ENCODE data around the gene PIPOX.

Gene PIPOX

GRCh38 chr17:29020576-29020975 is 22.4 kb upstream of the PIPOX start:
- no peak for DNase-seq

GRCh38 chr17:29021226-29021625 is 21.7 kb upstream of the PIPOX start:
- DNase-seq = no peak

GRCh38 chr17:29022074-29022473 is 20.9 kb upstream of the PIPOX start:
- DNase-seq = no peak

GRCh38 chr17:29024316-29024952 is 18.5 kb upstream of the PIPOX start:
- DNase-seq = no peak

DNA sequence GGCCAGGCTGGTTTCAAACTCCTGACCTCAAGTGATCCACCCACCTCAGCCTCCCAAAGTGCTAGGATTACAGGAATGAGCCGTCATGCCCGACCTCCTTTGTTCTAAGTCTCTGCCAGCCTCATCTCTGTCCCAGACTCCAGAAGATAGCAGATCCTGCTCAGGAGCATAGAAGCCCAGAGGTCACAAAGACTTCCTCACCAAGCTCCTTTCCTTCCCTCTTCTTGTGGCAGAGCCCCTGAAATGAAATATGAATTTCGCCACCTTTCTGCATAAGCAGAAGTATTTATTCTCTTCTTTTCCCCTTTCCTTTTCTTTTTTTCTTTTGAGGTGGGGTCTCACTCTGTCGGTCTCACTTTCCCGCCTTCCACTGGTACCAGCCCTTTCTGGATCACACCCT is 11.5 kb upstream of the PIPOX start:
- no peak for DNase-seq

GRCh38 chr17:29032013-29032856 is 10.7 kb upstream of the PIPOX start:
- DNase-seq = no peak

DNA sequence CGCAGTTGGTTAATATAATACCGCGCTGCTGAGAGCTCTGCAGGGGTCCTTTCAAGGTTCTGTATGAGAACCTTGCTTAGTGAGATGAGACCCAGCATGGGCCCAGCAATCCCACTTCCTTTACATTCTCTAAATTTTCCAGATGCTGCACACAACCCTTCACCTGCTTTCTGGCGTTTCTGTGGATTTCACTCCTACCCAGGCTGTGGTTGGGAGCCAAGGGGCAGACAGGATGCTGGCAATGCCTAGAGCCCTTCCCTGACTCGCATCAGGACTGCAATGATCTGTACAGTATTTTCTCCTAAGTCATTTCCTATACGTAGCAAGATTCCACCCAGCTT is 10.1 kb upstream of the PIPOX start:
- DNase-seq = no peak

DNA sequence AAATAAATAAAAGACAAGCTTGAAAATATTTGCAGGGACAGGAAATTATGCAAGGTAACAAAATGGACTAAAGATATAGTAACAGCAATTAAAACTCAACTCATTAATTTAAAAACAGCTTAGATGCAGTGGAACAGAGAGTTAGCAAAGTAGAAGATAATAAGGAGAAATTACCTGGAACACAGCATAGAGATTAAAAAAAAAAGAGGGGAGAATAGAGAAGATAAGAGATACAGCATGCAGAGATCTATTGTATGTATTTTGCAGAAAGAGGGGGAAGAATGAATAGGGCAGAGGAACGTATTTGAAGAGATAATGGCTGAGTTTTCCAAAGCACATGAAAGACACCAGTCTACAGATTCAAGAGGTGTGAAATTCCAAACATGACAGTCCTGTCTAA is 8.4 kb upstream of the PIPOX start:
- DNase-seq = no peak

DNA sequence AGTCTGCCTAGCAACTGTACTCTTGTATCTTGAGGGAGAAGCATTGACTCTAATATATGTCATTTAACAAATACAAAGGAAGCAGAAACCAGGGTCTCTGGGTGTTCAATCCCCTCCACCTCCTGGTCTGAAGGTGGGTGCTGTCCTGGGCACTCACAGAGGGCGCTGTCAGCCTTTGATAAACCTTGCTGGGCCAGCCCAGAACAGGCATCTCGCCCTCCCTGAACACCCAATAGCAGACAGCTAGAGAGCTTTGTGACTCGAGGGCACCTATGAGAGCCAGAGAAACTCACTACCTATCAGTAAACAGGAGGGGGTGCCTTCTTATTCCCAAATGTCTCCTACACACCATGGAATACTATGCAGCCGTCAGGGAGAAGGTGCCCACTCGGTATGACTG is 6.4 kb upstream of the PIPOX start:
- DNase-seq = no peak

- no peak for DNase-seq
Observed at GRCh38 chr17:29037739-29038084, 5.2 kb upstream of the PIPOX start.

GRCh38 chr17:29038085-29038795 is 4.7 kb upstream of the PIPOX start:
- no peak for DNase-seq

- DNase-seq = no peak
Observed at GRCh38 chr17:29039764-29040598, 3.0 kb upstream of the PIPOX start.

DNA sequence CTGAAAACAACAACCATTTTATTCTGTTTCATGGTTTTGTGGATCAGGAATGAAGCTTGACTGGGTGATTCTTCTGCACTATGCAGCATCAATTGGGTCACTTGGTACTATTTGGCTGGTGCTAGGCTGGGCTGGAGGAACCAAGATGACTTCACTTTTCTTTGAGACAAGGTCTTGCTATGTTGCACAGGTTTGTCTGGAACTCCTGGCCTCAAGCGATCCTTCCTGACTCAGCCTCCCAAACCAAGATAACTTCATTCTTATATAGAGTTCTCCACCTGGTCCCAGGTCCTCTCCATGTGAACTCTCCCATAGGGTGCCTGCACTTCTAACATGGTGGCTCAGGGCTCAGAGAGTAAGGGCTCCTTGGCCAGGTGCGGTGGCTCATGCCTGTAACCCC is 1.9 kb upstream of the PIPOX start:
- no peak for DNase-seq

GRCh38 chr17:29041571-29041970 is 1.4 kb upstream of the PIPOX start:
- no peak for DNase-seq

- no peak for DNase-seq
Observed at GRCh38 chr17:29042026-29042678, 789 bp upstream of the PIPOX start.

GRCh38 chr17:29043539-29044145 is 701 bp downstream of the PIPOX start:
- no peak for DNase-seq

DNA sequence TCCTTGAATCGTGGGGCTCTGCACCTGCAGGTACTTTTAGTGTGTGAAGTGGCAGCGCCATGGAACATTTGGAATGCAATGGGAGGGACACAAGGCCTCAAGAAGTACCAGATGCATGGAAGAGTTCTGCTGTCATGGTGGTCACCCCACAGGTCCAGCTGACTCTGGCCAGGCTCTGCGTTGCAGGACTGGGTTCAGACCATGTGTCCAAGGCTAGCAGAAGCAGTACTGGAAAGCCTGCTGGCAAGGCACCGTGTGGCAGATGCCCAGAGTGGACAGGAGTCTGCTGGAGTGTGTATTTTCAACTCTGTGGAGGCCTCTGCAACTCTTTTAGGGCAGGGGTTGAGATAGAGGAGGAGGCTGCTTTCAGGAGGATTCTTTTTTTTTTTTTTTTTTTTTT is 2.1 kb downstream of the PIPOX start:
- no peak for DNase-seq

DNA sequence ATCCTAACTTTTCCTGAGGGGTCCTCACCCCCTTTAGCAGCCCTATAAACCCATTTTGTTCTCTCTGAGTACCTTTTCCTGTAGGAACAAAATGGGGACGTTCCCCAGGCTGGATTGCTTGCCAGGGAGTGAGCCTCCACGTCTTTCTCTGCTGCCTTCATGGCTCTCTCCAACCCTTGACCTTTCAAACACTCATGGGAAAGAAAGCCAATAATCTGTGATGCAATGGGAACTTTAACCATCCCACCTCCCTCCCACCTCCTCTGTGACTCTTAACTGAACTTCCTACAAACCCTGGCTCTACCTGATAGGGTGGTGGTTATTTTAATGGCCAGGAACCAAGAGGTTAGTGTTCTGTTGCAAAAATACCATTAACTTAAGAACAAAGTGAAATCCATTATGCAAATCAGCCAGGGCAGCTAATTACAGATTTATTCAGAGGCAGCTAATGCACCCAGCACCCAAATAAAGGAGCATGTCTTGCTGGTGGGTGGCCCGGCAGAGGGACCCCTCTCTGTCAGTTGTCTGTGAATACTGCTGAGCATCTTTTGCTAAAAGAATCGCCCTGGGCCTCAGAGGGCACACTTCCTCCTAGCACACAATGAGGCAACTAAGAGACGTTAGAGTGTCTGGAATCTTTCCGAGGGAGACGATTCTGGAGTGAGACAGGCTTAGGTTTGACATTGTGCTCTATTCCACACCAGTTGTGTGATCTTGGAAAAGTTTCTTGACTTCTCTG is 3.0 kb downstream of the PIPOX start:
- DNase-seq = no peak

GRCh38 chr17:29046473-29046839 is 3.5 kb downstream of the PIPOX start:
- no peak for DNase-seq

GRCh38 chr17:29048440-29049368 is 5.8 kb downstream of the PIPOX start:
- no peak for DNase-seq
